Stimulated activated CD4-positive, alpha-beta T cell treated with anti-CD3 and anti-CD28 coated beads, Interleukin-4, amount 100 ng/mL, for 24 hours (primary cell): ENCODE measurements around the gene COQ8B.

ENCODE experiments used
- DNase-seq: peaks from one replicate; pipeline ENCODE4 v3.0.0-alpha.2; 2020

COQ8B gene

GRCh38 chr19:40690050-40690692 is 26.5 kb downstream of the COQ8B start, which contains the start of gene NUMBL:
TSS of gene NUMBL (minus strand) at chr19:40690651. CDS start at chr19:40690483, 168 bp downstream.
- no peak for DNase-seq

- DNase-seq, result no peak
Measured at GRCh38 chr19:40689339-40690049, 27.2 kb downstream of the COQ8B start.

GRCh38 chr19:40688987-40689338 is 27.7 kb downstream of the COQ8B start:
- no peak for DNase-seq

- DNase-seq, result no peak
Measured at GRCh38 chr19:40688309-40688708, 28.4 kb downstream of the COQ8B start.

- DNase-seq, result no peak
Measured at GRCh38 chr19:40687525-40688016, 29.1 kb downstream of the COQ8B start.

GRCh38 chr19:40686882-40687524 is 29.7 kb downstream of the COQ8B start:
- no peak for DNase-seq

GRCh38 chr19:40685563-40685962 is 31.1 kb downstream of the COQ8B start:
- no peak for DNase-seq

- DNase-seq, result no peak
Measured at GRCh38 chr19:40685016-40685526, 31.6 kb downstream of the COQ8B start.

- DNase-seq, result no peak
Measured at GRCh38 chr19:40684280-40684679, 32.4 kb downstream of the COQ8B start.

GRCh38 chr19:40683437-40683836 is 33.2 kb downstream of the COQ8B start:
- DNase-seq, result no peak

GRCh38 chr19:40682431-40682964 is 34.2 kb downstream of the COQ8B start:
- DNase-seq, result no peak

GRCh38 chr19:40681039-40681438 is 35.6 kb downstream of the COQ8B start:
- DNase-seq, result no peak

GRCh38 chr19:40677156-40677555 is 39.5 kb downstream of the COQ8B start:
- DNase-seq, result no peak

GRCh38 chr19:40674291-40674690 is 42.4 kb downstream of the COQ8B start:
- DNase-seq, result no peak

GRCh38 chr19:40673397-40673796 is 43.3 kb downstream of the COQ8B start:
- no peak for DNase-seq

- DNase-seq, result no peak
Measured at GRCh38 chr19:40672573-40673299, 44.0 kb downstream of the COQ8B start.

GRCh38 chr19:40672038-40672437 is 44.6 kb downstream of the COQ8B start:
- no peak for DNase-seq

- DNase-seq, result no peak
Measured at GRCh38 chr19:40671404-40671803, 45.3 kb downstream of the COQ8B start.

- DNase-seq, result no peak
Measured at GRCh38 chr19:40668991-40669614, 47.6 kb downstream of the COQ8B start.

GRCh38 chr19:40667602-40668001 is 49.1 kb downstream of the COQ8B start:
- no peak for DNase-seq

- no peak for DNase-seq
Measured at GRCh38 chr19:40666803-40667438, 49.8 kb downstream of the COQ8B start.
